Measurements from ENCODE around the gene ADK.

GRCh38 chr10:74728225-74728624, 577.2 kb downstream of the ADK start:
- TF ChIP-seq CTCF (conservative IDR thresholded peaks at IDR 0.05) (no peak), EZH2 (IDR thresholded peaks at IDR 0.05; ENCODE audit: low read depth) (no peak)
